ES-I3 (cell line): Measurements from ENCODE around the gene TRAF4.
"Not testable (repeated sequence)": the region's sequence is repeated elsewhere in the genome, so short reads cannot be mapped to it uniquely, and the experiment has no call there.

Source experiments
- H3K36me3 ChIP-seq: 2 replicates; pipeline ENCODE4 v1.6.1; 2013; ENCODE audit warnings: mild to moderate bottlenecking, low read length, control low read depth, moderate library complexity; ENCODE audit not compliant: insufficient read depth
- H3K4me1 ChIP-seq: 2 replicates; pipeline ENCODE4 v1.6.1; 2013; ENCODE audit warnings: mild to moderate bottlenecking, control low read depth, low read length; ENCODE audit not compliant: insufficient read depth
- H3K9ac ChIP-seq: 2 replicates; pipeline ENCODE4 v1.6.1; 2013; ENCODE audit warnings: low read depth, mild to moderate bottlenecking, low read length, moderate library complexity
- H3K9me3 ChIP-seq: 2 replicates; pipeline ENCODE4 v1.6.1; 2013; ENCODE audit warnings: mild to moderate bottlenecking, low read length, moderate library complexity; ENCODE audit not compliant: control insufficient read depth, insufficient read depth

TRAF4 gene

DNA sequence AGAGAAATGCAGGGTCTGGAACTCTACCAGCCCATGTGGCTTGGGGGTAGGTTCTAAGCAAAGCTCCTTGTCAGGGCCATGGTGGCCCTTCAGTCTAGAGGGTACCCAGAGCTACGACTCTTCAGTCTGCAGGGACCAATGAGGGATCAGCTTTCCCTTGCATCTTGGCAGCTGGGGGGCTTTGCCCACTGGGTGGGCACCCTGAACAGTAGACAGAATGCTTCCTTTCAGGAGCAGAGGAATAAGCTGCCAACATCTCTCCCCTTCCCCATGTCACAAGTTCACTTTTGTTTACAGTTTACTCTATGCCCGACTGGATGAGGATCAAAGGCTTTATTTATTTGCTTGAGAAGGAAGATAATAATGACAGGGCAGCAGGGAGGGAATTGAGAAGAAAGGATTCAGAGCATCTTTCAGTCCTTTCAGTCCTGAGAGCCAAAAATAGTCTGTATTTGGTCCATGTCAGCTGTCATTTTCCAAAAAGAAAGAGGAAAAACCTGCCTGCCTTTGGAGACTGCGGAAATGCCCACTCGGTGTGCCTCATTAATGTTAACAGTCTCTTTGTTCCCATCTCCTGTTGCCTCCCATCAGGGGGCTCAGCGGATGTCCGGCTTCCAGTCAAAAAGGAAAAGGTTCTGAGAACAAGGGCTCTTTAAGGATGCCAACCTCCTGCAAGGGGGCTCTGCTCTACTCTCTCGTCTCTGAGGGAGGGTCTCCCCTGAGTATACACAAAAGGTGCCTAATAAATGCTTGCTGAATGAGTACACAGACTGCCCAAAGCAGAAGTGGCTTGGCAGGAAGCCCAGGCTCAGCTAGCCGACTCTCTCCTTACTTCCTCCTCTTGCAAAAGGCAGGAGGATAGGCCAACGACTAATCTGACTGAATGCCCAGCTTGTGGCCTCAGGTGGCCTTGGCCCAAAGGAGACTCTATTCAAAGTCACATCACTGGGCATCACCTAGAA lies 17.1 kb downstream of the TRAF4 start:
- no peak overlapping the region for H3K9ac ChIP-seq
- no peaks in the 10 kb centered on the region for H3K9me3 ChIP-seq
- H3K4me1 ChIP-seq: peaks cover 29% of the 10 kb centered on the region
- peaks cover 26% of the 10 kb centered on the region for H3K36me3 ChIP-seq

DNA sequence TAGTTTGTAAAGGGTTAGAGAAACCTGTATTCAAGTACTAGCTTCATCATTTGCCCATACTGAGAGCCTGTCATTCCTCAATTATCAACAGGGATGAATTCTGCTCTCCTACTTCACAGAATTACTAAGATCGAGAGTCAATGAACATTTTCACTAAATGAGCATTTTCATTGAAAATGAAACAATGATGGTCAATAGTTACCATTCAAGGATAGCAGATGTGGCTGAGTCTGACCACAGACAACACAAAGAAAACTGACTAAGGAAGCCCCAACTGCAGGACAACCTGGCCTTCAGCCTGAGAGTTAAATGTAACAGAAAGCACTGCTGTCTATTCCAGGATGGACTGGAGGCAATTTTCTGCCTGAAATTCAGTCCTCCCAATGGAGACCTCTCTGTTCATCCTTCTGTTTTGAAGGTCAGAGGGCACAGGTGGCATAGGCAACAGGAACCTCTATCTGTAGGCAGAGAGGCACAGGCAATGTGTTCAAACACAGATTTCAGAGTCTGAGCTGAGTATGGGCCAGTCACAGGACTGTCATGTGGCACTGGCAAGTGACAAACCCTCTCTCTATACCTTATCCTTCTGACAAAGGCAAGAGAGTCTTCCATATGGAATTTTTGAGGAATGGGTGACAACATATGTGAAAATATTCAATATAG lies 19.5 kb downstream of the TRAF4 start:
- H3K4me1 ChIP-seq: peaks cover 29% of the 10 kb centered on the region
- H3K9me3 ChIP-seq: no peaks in the 10 kb centered on the region
- H3K9ac ChIP-seq: no peak overlapping the region
- H3K36me3 ChIP-seq: peaks cover 27% of the 10 kb centered on the region

DNA sequence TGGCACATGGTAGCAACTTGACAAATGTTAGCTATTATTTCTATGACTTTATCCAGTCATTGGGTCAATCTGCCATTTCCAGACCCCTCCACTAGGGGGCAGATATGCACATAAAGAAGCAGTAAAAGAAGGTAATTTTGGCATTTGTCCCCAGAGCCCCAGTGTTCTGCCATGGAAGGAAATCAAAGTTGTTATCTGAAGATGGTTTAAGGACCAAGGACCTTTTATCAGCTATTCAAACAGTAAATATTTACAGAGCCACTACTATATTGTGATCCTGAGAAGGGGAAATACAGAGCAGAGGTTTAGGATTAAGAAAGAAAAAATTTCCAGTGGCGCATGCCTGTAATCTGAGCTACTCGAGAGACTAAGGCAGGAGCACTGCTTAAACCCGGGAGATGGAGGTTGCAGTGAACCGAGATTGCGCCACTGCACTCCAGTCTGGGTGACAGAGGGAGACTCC lies 20.0 kb downstream of the TRAF4 start:
- Histone ChIP-seq H3K36me3 (peaks cover 21% of the 10 kb centered on the region), H3K4me1 (peaks cover 29% of the 10 kb centered on the region), H3K9me3 (no peaks in the 10 kb centered on the region), H3K9ac (no peak overlapping the region)

DNA sequence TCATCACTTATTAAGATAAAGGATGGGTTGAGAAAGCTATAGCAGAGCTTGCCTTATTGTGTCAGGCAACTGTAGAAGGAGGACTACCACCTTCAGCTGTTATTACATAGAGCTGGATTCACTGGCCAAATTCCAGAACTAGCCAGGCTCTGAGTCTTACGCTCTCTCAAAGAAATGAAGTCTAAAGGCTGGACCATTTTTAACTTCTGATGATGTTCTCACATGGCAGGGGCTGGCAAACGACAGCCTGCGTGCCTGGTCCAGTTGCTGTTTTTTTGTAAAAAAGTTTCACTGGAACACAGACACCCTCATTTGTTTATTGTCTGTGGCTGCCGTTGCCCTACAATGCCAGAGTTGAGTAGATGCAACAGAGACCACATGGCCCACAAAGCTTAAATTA lies 21.2 kb downstream of the TRAF4 start:
- Histone ChIP-seq H3K4me1 (peaks cover 24% of the 10 kb centered on the region), H3K9me3 (no peaks in the 10 kb centered on the region), H3K9ac (no peak overlapping the region), H3K36me3 (peaks cover 11% of the 10 kb centered on the region)

DNA sequence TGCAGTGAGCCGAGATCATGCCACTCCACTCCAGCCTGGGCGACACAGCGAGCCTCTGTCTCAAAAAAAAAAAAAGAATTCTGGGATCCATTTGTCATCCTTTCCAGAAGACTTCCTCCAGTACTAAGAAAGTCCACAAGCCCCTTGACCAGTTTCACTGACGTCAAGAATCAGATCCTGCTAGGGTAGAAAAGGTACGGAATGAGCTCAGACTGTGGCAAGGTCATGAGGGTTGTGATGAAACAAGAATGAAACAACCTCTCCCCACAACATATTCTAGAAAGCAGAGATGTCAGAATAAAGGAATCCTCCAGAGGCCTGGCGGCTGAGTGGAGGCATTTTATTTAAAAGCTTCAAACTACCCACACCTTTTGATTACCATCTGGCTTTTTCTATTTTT lies 29.9 kb downstream of the TRAF4 start:
- H3K36me3 ChIP-seq: no peaks in the 10 kb centered on the region
- no peak overlapping the region for H3K9ac ChIP-seq
- H3K9me3 ChIP-seq: no peaks in the 10 kb centered on the region
- 0 out of 2 replicates have a peak, but pooled peaks cover 4% of the 10 kb centered on the region for H3K4me1 ChIP-seq

DNA sequence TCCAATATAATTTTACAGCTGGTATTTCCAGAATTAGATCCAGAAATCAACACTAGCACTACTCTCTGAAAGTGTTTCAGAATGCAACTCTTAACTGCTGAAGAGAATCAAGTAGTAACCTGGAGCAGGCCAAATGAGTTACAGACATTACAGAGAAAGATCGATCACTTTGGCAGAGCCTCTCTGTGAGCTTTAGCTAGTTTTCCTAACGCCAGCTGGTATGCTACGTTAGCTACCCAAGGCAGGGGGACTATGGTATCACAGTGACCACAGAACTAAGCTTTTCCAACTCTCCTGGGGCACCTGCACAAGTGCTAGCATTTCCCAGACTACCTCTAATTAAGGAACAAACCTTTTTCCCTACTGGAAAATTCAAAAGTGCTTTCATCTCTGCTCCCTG lies 30.4 kb downstream of the TRAF4 start:
- H3K36me3 ChIP-seq: no peaks in the 10 kb centered on the region
- no peak overlapping the region for H3K9ac ChIP-seq
- H3K4me1 ChIP-seq: 0 out of 2 replicates have a peak, but pooled peaks cover 4% of the 10 kb centered on the region
- H3K9me3 ChIP-seq: no peaks in the 10 kb centered on the region

DNA sequence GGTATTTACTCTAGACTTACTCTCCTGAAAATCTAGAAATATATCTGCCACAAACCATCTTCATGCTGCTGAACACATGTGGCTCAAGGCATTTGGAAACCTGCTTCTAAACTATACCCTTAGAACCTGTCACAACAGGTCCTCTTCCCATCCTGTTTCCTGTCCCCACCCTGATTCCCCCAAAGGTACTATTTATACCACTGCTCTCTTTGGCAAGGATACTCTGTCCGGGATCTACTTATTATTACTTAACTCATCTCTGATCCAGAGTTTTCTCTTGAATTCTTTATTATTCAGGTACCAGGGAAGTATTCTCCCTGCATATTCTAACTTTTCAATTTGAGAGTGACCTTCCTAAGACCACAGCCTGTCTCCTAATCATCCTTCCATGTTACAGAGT lies 33.4 kb downstream of the TRAF4 start:
- Histone ChIP-seq H3K9ac (no peak overlapping the region), H3K9me3 (no peaks in the 10 kb centered on the region), H3K36me3 (no peaks in the 10 kb centered on the region; the same call in 1 of the 2 replicates), H3K4me1 (0 out of 2 replicates have a peak, but pooled peaks cover 4% of the 10 kb centered on the region)

DNA sequence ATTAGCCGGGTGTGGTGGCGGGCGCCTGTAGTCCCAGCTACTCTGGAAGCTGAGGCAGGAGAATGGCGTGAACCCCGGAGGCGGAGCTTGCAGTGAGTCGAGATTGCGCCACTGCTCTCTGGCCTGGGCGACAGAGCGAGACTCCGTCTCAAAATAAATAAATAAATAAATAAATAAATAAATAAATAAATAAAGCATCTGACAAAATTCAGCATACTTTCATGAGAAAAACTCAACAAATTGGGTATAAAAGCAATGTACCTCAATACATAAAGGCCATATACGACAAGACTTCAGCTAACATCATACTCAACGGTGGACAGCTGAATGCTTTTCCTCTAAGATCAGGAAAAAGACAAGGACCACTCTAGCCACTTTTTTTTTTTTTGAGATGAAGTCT lies 35.8 kb downstream of the TRAF4 start:
- H3K4me1 ChIP-seq, H3K9ac ChIP-seq, H3K9me3 ChIP-seq, H3K36me3 ChIP-seq: not testable (repeated sequence)

DNA sequence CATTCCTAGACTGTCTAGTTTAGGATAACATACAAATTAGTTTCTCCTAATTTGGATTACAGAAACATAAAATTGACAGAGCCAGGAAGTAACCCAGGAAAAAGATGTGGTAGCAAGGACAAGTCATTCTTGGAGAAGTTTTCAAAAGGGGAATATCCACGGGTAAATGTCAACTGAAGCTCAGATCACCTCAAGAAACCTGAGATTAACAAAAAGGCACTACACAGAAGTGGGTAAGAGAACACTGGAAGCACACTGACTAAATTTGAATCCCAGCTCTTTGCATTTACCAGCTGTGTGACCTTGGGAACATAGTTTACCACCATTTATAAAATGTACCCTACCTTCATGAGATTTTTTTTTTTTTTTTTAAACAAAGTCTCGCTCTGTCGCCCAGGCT lies 39.4 kb downstream of the TRAF4 start:
- Histone ChIP-seq H3K4me1 (no peaks in the 10 kb centered on the region), H3K9ac (no peak overlapping the region), H3K9me3 (no peaks in the 10 kb centered on the region), H3K36me3 (no peaks in the 10 kb centered on the region; the same call in 1 of the 2 replicates)

DNA sequence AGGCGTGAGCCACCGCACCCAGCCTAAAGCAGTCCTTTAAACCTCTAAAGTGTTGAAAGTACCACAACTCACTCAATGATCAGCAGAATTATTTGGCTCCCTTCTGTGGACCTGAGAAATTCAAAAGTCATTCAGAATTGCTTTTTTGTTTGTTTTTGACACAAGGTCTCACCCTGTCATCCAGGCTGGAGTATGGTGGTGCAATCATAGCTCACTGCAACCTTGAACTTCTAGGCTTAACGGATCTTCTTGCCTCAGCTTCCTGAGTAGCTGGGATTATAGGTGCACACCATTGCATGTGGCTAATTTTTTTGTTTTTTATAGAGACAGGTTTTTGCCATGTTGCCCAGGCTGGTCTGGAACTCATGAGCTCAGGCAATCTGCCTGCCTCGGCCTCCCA lies 44.3 kb downstream of the TRAF4 start:
- Histone ChIP-seq H3K9me3 (no peaks in the 10 kb centered on the region), H3K36me3 (no peaks in the 10 kb centered on the region; the same call in 1 of the 2 replicates), H3K9ac (no peak overlapping the region), H3K4me1 (no peaks in the 10 kb centered on the region)

DNA sequence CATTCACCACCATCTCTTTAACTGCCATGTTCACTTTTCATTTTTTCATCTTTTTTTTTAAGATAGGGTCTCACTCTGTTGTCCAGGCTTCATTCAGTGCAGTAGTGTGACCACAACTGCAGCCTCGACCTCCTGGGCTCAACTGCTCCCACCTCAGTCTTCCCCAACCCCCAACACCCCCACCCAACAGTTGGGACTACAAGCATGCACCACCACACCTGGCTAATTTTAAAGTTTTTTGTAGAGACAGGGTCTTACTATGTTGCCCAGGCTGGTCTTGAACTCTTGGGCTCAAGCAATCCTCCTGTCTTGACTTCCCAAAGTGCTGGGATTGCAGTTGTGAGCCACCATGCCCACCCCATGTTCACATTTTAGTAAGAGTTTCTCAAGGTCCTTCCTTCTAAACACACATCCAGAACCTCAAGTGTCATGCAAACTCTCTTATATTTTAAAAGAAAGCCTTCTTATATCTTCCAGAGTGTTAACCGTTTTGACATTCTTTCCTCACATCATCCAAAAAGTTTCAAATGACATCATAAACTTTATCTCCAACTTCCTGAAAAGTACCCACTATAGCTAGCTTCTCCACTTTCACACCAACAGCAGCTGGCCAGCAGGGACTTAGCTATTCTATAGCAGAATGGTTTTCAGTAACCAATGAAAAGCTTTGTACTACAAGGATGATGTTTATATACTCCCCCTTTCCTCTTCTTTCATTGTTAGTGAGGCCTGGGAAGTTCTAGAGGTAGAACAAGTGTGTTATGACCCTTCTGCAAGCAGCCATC lies 49.3 kb downstream of the TRAF4 start:
- H3K36me3 ChIP-seq: peaks cover 6% of the 10 kb centered on the region; the same call in 1 of the 2 replicates
- no peaks in the 10 kb centered on the region for H3K4me1 ChIP-seq
- no peak overlapping the region for H3K9ac ChIP-seq
- H3K9me3 ChIP-seq: no peaks in the 10 kb centered on the region

DNA sequence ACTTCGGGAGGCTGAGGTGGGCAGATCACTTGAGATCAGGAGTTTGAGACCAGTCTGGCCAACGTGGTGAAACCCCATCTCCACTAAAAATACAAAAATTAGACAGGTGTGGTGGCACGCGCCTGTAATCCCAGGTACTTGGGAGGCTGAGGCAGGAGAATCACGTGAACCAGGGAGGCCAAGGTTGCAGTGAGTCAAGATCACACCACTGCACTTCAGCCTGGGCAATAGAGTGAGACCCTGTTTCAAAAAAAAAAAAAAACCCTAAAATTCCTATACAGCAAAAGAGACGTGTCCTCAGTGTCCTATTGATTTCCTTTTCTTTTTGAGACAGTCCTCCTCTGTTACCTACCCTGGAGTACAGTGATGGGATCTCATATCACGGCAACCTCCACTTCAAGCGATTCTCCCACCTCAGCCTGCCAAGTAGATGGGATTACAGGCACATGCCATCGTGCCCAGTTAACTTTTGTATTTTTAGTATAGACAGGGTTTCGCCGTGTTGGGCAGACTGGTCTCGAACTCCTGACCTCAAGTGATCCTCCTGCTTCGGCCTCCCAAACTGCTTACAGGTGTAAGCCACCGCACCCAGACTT lies 51.1 kb downstream of the TRAF4 start:
- not testable (repeated sequence) for H3K9ac ChIP-seq, H3K4me1 ChIP-seq, H3K36me3 ChIP-seq, H3K9me3 ChIP-seq

DNA sequence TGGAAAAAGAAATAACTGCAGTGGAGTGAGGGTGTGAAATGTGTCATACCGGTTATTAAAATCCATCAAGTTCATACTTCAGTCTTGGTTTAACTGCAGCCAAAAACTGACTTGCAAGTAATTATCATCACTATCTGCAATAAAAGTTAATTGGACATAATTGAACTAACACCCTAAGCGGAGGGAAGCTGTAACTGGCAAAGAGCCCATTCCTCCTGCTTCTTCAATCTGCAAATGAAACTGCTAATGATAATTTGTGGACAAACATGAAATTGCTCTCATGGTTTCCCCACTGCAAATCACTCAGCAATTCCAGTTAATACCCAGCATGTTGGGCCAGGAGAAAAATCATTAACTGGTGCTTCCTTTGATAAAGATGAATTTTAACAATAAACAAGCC lies 52.3 kb downstream of the TRAF4 start:
- no peaks in the 10 kb centered on the region; the same call in 1 of the 2 replicates for H3K9me3 ChIP-seq
- no peaks in the 10 kb centered on the region for H3K4me1 ChIP-seq
- H3K36me3 ChIP-seq: peaks cover 6% of the 10 kb centered on the region; the same call in 1 of the 2 replicates
- no peak overlapping the region for H3K9ac ChIP-seq
